H7 (cell line): ENCODE measurements around the gene LZTS3. TPM values are rescaled to one million over a fixed set of nuclear protein-coding genes. Genes with fewer than 3 reads are reported as not detected.
"Not testable (repeated sequence)": the region's sequence is repeated elsewhere in the genome, so short reads cannot be mapped to it uniquely, and the experiment has no call there.

Experiments
- DNase-seq: peaks from one replicate; pipeline ENCODE4 v3.0.0; 2012
- H3K27me3 ChIP-seq: 2 replicates; pipeline ENCODE4 v1.6.0; 2011; ENCODE audit warnings: mild to moderate bottlenecking, low read length; ENCODE audit not compliant: control insufficient read depth, insufficient read depth
- H3K36me3 ChIP-seq: replicated peaks from 2 replicates; pipeline ENCODE4 v1.5.1; 2011; ENCODE audit warnings: low read length; ENCODE audit not compliant: control insufficient read depth, insufficient read depth
- H3K4me3 ChIP-seq: 2 replicates; pipeline ENCODE4 v1.5.1; 2011; ENCODE audit warnings: low read depth, mild to moderate bottlenecking, control low read depth, low read length, moderate library complexity; ENCODE audit not compliant: insufficient read depth
- total RNA-seq: library from RNA; depleted of rRNA; stranded (reverse); fragments of >200 nt; shearing (Covaris generic); gene quantifications from 2 replicates; pipeline ENCODE4 v1.2.3, GENCODE V29; 2014; rRNA removed

Gene LZTS3
- 10.2 and 11.0 TPM in 2 replicates for total RNA-seq

- Histone ChIP-seq H3K4me3 (peak within 1 kb of the TSS; percentile 91), H3K27me3 (peaks cover 15% of the 10 kb centered on the region), H3K36me3 (no peaks in the 10 kb centered on the region; the same call in 1 of the 2 replicates)
- peak; percentile 97 for DNase-seq
Observed at GRCh38 chr20:3172933-3173609, at the start of gene LZTS3. Gene LZTS3, minus strand, starts transcription at chr20:3173549. Its CDS starts 6,386 bp downstream, at chr20:3167163.

- Histone ChIP-seq H3K4me3 (no peak overlapping the region), H3K27me3 (no peaks in the 10 kb centered on the region), H3K36me3 (peaks cover 5% of the 10 kb centered on the region)
- peak; percentile 18 for DNase-seq
Observed at GRCh38 chr20:3221398-3222226, 48.3 kb upstream of the LZTS3 start.

- peaks cover 14% of the 10 kb centered on the region for H3K36me3 ChIP-seq
- peak; percentile 99 for DNase-seq
- H3K4me3 ChIP-seq, result no peak overlapping the region
- no peaks in the 10 kb centered on the region for H3K27me3 ChIP-seq
Observed at GRCh38 chr20:3218307-3218988, 45.1 kb upstream of the LZTS3 start.

- not testable (repeated sequence) for H3K27me3 ChIP-seq, DNase-seq, H3K4me3 ChIP-seq
- H3K36me3 ChIP-seq, result peaks cover 19% of the 10 kb centered on the region
Observed at GRCh38 chr20:3215359-3215917, 42.1 kb upstream of the LZTS3 start.

- DNase-seq, result no peak
- no peaks in the 10 kb centered on the region for H3K27me3 ChIP-seq
- H3K36me3 ChIP-seq, result peaks cover 18% of the 10 kb centered on the region
- no peak overlapping the region for H3K4me3 ChIP-seq
Observed at GRCh38 chr20:3213226-3213625, 39.9 kb upstream of the LZTS3 start.

- no peaks in the 10 kb centered on the region for H3K27me3 ChIP-seq
- H3K4me3 ChIP-seq, result peak overlapping the region; percentile 79
- H3K36me3 ChIP-seq, result peaks cover 16% of the 10 kb centered on the region
- DNase-seq, result no peak
Observed at GRCh38 chr20:3210346-3210745, 37.0 kb upstream of the LZTS3 start.

GRCh38 chr20:3209946-3210317, 36.6 kb upstream of the LZTS3 start:
- DNase-seq, result no peak
- Histone ChIP-seq H3K4me3 (peak overlapping the region; percentile 79), H3K36me3 (peaks cover 13% of the 10 kb centered on the region), H3K27me3 (no peaks in the 10 kb centered on the region)

GRCh38 chr20:3209257-3209945, 36.1 kb upstream of the LZTS3 start, which contains the start of gene ITPA:
Gene ITPA, plus strand, starts transcription at chr20:3209498. Its CDS starts 54 bp downstream, at chr20:3209552.
- DNase-seq, result peak; percentile 89
- H3K27me3 ChIP-seq, result no peaks in the 10 kb centered on the region
- H3K36me3 ChIP-seq, result peaks cover 11% of the 10 kb centered on the region
- peak within 1 kb of the TSS; percentile 79 for H3K4me3 ChIP-seq

GRCh38 chr20:3208786-3209256, 35.5 kb upstream of the LZTS3 start:
- no peak for DNase-seq
- H3K4me3 ChIP-seq, result peak overlapping the region; percentile 79
- no peaks in the 10 kb centered on the region for H3K27me3 ChIP-seq
- H3K36me3 ChIP-seq, result peaks cover 7% of the 10 kb centered on the region

GRCh38 chr20:3204124-3204794, 30.9 kb upstream of the LZTS3 start, which contains the start of gene DDRGK1:
Gene DDRGK1, minus strand, starts transcription at chr20:3204682. Its CDS starts 55 bp downstream, at chr20:3204627.
- Histone ChIP-seq H3K4me3 (peak within 1 kb of the TSS; percentile 83), H3K27me3 (no peaks in the 10 kb centered on the region)
- peak; percentile 98 for DNase-seq

GRCh38 chr20:3203315-3204123, 30.2 kb upstream of the LZTS3 start:
- DNase-seq, result peak; percentile 79

More at GRCh38 chr20:3204124-3204794, 30.9 kb upstream of the LZTS3 start, which contains the start of gene DDRGK1:
- H3K36me3 ChIP-seq, result peaks cover 15% of the 10 kb centered on the region

GRCh38 chr20:3202965-3203314, 29.6 kb upstream of the LZTS3 start:
- H3K27me3 ChIP-seq, result no peaks in the 10 kb centered on the region
- no peak for DNase-seq
- H3K4me3 ChIP-seq, result peak overlapping the region; percentile 83; the same call in 1 of the 2 replicates
- peaks cover 18% of the 10 kb centered on the region for H3K36me3 ChIP-seq

More at GRCh38 chr20:3203315-3204123, 30.2 kb upstream of the LZTS3 start:
- Histone ChIP-seq H3K4me3 (peak overlapping the region; percentile 83), H3K27me3 (no peaks in the 10 kb centered on the region), H3K36me3 (peaks cover 18% of the 10 kb centered on the region)
